Suppressor macrophage (primary cell): ENCODE results near the gene PDX1.

Experiments
- DNase-seq, 4 experiments: peaks; one replicate each; pipeline ENCODE4 v3.0.0-alpha.2; 2020 to 2022
- total RNA-seq, 17 experiments: gene quantifications; one replicate each; lab custom pipeline; 2026; ENCODE audit warnings: mixed read lengths in 6 of 17, inconsistent platforms in 3 of 17; lab: John Stamatoyannopoulos, UW

Gene PDX1
- total RNA-seq, result 0 to 1.2 (median 0) reads per million in 17 experiments

DNA sequence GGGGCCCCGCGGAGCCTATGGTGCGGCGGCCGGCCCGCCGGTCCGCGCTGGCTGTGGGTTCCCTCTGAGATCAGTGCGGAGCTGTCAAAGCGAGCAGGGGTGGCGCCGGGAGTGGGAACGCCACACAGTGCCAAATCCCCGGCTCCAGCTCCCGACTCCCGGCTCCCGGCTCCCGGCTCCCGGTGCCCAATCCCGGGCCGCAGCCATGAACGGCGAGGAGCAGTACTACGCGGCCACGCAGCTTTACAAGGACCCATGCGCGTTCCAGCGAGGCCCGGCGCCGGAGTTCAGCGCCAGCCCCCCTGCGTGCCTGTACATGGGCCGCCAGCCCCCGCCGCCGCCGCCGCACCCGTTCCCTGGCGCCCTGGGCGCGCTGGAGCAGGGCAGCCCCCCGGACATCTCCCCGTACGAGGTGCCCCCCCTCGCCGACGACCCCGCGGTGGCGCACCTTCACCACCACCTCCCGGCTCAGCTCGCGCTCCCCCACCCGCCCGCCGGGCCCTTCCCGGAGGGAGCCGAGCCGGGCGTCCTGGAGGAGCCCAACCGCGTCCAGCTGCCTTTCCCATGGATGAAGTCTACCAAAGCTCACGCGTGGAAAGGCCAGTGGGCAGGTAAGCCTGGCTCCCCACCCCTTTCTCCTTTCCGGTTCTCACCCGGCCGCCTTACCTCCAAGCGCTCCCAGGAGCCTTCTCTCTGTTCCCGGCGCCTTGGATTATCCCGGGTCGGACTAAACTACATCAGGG, at the start of gene PDX1:
Gene PDX1, plus strand, starts transcription at position 67 of the 743 bp plus-strand sequence. Its CDS starts 139 bp downstream, at position 206.
- peak; percentile 17 to 72 (median 34) for DNase-seq

DNA sequence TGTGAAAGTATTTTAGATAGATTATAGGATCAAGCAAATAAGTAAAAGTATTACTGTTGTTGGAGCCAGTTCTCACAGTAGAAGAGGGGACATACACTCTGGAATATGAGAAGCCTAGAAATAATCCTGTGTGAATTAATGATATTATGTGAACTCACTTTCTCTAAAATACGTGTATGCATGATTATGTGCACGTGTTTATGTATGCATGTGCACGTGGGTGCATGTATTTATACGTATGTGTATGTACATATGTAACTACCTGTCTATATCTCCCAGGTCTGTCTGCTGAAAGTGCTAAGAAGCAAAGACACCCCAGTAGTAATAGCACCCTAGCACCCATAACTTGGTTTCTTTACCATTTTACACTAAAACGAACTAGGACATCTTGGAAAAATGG, 41.5 kb upstream of the PDX1 start:
- DNase-seq, result no peak

DNA sequence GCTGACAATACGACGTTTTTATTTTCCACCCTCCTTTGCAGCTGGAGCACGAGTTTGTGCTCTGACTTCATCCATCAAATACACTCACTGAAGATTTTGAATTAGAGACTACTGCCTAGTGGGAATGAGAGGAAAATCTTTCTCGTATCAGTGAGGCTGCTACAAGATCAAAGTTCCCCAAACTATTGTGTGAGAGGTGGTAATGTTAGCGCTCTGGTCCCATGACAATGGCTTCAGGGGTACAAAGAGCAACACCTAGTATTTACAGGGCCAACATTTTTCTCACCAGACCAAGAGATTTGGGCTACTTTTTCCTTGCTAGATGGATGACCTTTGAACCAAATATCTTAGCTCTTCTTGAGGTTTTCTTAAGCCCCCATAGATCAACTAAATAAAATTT, 30.3 kb upstream of the PDX1 start:
- DNase-seq, result no peak

DNA sequence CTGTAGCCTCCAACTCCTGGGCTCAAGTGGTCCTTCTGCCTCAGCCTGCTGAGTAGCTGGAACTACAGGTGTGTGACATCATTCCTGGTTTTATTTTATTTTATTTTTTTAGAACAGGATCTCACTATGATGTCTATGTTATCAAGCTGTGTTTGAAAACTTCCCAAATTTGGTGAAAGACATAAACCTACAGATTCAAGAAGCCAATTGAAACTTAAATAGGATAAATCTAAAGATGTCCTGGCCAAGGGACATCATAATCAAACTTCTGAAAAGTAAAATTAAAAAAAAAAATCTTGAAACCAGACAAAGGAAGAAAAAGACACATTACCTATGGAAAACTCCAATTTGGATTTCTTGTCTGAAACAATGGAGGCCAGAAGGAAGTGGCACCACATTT, 23.1 kb upstream of the PDX1 start:
- DNase-seq, result no peak

DNA sequence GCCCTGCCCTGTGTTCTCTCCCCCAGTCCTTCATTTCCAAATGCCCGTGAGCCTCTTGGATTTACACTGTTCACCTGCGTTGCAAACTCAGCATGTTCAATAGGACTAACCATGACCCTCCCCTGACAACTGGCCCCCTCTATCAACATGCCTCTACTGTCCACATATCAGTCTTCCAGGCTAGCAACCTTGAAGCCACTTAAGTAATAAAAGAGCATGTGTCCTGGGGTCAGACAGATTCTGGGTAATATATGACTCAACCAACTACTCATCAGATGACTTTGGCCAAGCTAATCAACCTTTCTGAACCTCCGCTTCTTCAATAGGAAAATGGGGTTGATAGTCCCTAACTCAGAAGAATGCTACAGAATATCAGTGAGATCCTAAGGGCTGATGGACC, 15.1 kb upstream of the PDX1 start:
- no peak for DNase-seq

DNA sequence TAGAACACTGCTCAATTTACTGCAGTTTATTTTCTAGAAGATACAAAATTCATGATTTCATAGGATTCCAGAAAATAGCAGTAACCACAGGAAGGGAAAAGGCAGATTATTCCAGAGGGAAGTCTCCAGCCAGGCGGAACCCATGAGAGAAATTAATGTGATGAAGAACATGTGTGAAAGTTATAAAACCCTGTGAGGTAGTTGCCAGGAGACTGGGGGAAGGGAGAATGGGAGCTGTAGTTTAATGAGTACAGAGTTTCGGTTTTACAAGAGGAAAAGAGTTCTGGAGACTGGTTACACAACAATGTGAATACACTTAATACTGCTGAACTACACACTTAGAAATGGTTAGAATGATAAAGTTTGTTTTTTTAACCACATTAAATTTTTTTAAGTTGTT, 14.2 kb upstream of the PDX1 start:
- no peak for DNase-seq

DNA sequence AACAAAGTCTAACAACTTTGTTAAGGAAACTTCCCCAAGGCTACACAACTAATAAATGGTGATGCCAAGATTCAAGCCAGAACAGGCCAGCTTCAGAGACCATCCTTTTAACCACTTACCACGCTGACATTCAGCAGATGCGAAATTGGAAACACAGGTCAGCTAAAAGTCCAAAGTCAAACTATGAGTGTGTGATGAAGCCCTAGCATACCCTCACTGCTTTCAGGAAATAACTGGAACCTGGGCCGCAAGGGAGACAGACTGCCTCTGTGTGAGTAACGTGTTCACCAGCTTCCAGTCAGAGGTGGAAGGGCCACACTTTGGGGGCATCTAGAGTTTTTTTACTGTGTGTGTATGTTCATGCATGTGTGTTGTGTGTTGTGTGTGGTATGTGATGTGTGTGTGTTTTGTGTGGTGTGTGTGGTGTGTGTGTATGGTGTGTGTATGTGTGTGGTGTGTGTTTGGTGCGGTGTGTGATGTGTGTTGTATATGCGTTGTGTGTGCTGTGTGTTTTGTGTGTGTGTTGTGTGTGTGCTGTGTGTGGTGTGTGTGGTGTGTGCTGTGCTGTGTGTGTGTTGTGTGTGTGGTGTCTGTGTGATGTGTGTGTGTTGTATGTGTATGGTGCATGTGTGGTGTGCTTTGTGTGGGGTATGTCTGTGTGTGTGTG, 12.5 kb upstream of the PDX1 start:
- no peak for DNase-seq

DNA sequence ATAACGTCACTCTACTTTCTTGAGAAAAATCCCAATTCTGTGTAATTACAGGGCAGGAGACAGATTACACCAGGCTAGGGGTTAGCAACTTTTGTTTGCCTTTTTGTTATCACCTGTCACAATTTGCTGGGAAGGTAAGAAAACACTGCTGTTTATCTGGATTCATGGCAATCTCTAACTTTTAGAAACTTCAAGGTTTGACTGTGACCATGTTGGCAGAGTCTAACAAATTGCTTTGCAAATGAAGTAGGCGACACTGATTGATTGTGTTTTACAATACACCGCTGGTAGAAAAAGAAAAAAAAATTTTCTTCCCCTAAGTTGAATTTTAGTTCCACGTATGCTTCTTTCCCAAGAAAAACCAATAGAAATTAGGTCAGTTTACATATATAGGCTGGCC, 10.4 kb upstream of the PDX1 start:
- no peak for DNase-seq

DNA sequence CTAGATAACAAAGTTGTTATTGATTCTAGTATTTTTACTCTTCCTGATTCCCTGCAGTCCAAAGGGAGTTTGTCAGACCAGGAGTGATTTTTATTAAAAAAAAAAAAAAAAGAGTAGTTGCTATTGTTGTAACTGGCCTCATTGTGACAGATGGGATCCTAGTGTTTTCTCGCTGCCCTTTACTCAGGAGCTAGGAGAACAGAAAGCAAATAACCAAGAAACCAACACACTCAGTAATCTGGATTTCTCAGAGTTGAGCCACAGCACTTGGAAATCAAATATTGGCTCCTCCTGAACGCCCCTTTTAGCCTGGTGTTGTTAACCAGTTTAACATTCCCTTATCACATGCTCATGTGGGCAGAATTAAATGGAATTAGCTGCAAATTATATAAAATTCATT, 8.3 kb upstream of the PDX1 start:
- no peak for DNase-seq

DNA sequence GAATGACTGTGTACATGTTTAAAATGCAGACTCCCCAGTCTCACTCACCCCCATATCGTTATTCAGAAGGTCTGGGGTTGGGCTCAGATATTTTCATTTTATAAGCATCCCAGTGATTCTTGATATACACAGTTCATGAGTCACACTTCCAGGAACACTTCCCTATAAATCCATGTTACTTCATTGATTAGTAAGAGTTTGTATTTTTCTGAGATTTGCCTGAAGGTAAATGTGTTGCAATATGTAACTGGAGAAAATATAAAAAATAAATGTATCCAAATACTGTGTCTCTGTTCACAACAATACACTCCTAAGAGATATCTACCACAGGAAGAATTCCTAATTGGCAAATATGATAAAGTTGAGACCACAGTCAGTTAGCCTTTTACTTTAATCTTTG, 6.6 kb upstream of the PDX1 start:
- DNase-seq, result no peak

DNA sequence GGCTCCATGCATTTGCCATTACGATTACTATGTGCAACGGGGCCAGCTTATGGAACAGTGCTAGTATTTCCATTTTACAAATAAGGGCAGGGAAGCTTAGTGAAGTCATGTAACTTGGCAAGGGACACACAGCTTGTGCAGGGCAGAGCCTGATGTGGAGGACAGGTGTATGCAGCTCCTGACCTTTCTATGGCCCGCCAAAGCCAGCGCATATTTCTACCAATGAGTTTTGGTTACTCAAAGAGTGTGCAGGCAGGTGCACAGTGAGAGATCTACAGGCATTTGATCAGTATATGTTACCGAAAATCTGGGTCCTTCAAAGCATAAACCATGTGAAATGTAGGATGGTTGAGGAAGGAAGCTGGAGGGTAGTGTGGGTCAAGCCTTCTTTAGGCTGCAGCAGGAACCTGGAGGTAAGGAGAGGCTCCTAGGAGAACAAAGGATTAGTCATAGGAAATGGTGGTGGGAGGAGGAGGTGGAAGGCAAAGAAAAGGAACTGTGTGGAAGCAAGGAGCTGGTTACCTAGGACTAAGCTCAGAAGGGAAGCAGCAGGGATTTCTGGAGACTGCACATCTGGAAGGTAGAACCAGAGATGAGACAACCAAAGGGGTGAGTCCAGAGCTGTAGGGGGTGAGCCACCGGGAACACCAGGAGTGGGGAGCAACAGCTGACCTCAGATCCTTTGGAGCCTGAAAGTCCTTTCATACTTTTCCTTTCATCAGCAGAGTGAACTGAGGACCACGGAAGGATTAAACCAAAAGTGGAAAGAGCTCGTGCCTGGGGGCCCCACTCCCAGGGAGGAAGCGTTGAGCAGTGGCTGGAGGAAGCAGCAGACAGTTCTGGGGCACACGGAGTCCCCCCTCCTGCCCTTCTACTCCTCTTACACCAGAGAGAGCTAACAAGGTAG, 4.2 kb upstream of the PDX1 start:
- no peak for DNase-seq

DNA sequence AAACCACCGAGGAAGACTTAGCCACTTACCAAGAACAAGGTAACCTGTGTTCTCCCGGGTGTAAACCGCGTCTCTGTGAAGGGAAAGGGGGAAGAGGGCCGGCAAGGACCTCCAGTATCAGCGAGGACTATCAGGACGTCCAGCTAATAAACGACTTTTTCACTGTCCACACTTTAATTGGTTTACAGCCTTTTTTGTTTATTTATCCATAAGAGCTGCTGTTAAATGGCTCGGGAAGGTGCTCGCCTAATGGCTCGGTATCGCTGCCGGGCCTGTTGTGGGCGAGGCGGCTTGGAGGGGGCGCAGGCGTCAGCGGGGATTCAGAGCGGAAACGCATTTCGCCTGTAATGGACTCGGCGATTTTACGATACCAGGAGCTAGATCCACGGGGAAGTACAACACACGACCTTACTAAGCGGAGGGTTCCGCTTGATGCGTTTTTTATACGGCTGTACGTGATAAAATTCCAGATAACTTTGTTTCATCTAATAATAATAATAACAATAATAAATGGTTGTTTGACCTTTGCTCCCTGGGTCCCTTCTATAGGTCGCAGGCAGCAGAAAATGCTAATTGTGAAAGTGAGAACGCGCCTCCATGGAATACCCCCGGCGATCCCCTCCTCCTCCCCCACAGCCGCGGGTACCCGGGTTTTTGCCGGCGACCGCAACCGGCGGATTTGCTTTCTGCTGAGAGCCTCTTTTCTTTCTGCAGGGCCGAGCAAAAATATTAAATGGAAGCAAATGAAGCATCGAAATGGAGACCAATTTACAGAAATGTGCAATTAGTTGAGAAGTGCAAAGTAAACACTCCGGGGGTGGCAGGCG, 2.5 kb upstream of the PDX1 start:
- no peak for DNase-seq

DNA sequence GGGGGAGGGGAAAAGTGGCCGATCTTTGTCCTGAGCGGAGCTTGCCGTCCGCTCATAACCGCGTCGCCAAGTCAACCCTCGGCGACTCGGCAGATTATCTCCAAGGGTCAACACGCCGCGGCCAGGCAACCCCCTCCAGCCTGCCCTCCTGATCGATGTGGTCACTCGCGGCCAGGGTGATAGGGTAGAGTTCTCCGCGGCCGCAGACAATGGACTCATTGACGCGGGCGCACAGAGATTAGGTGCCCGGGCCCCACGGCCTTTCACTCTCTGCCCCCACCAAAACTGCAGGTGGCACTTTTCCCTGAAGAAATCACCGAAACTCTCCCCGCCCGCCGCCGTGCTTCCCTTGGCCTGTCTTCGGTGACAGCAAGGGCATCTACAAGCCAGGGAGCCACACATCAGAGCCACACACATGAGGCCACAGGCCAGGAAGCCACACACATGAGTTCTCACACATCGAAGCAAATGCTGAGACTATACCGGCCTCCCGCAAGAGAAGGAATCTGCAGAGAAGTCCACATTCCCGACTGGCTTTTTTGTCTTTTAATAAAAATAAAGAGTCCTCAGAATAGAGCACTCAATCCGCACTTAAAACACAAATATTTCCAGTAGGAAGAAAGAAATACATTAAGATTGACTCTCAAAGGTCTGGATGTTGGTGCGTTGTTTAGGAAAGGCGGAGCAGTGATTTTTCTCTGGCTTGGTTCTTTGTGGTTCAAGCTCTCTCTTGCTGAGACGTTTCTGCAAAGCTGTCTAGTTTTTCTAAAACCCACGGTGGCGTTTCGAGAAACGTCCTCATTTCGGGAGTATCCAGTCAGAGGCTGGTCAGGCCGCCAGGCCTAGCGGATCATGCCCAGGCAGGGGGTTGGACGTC, 1.5 kb upstream of the PDX1 start:
- DNase-seq, result no peak

DNA sequence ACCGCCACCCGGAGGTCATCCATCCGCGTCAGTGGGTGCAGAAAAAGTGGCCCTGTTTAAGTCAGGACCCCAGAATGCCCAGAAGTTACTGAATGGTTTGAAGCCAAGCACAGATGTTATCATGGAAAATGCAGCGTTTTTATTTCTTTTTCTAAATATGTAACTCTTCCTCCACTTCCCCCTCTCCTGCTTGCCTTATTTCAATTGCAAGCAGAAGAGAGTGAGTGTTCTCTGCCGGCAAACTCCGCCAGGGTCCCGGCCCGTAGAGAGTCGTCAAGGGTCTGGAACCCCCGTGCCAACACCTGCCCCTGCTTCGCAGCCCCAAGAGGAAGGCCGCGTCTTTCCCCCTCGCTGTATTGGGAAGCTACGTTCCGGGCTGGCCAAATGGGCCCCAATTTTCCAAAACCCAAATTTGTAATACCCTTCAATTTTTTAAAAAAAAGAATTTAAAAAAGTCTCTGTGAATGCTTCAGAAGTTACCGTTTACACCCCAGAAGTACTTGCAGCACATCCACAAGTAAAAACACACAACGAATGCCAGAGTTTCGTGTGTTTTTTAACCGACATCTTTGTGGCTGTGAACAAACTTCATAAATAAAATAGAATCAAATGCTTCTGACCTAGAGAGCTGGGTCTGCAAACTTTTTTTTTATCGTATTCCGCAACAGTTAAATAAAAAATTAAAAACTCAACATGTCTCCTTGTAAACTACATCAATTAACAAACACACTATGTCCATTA, 712 bp upstream of the PDX1 start:
- no peak for DNase-seq

DNA sequence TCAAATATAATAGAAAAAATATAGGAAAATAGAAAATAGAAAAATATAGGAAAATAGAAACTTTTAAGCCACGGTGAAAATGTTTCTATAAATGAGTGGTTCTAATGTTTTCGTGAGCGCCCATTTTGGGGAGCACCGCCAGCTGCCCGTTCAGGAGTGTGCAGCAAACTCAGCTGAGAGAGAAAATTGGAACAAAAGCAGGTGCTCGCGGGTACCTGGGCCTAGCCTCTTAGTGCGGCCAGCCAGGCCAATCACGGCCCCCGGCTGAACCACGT, 204 bp upstream of the PDX1 start:
- DNase-seq, result no peak

DNA sequence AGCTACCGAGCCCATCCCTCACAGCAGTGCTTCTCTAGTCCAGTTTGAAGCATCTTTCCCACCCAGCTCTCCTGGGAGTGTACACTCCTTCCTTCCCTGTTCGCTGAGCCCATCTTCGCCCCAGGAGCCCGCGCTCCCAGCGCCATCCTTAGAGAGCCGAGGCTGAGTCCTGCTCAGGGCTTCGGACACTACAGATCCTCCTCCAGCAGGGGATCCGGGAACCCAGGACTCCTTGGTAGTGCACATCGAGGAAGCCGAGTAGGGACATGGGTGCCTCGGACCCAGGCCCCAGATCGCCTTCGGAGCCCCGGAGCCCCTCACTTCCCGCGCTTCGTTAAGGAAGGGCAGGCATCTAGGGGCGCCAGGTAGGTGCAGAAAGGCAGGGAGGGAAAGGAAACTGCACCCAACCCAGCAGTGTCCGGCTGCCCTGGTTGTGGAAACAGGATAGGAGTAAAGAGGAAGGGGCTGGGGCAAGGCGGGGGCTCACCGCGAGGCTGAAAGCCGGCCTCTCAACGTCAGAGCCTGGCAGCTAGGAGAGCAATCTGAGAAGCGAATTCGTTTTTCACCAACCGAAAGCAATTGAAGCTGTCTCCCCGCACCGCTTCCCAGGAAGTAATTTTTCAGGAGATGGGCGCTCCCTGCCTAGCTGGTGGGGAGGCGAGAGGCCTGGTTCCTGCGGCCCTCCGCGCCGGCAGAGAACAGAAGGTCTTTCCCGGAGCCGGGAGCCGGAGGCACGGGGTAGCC, 1.0 kb downstream of the PDX1 start:
- peak in 3 of 4 experiments; percentile 8 to 30 (median 29) for DNase-seq

DNA sequence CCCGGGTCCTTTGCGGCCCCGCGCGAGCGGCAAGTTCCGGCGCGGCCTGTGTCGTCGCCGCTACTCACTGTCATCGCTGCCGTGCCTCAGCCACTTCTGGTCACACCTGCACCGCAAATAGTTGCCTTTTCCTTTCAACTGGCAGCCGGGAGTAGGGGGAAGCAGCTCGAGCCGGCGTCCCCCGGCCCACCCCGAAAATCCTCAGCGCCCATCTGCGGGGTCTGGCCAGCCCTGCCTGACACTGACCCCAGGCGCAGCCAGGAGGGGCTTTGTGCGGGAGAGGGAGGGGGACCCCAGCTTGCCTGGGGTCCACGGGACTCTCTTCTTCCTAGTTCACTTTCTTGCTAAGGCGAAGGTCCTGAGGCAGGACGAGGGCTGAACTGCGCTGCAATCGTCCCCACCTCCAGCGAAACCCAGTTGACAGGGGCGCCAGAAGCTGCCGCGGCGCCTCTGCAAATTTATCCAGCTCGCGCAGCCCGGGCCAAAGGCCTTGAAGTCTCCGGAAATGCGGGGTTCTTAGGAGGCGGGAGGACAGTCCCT, 1.7 kb downstream of the PDX1 start:
- DNase-seq, result no peak

DNA sequence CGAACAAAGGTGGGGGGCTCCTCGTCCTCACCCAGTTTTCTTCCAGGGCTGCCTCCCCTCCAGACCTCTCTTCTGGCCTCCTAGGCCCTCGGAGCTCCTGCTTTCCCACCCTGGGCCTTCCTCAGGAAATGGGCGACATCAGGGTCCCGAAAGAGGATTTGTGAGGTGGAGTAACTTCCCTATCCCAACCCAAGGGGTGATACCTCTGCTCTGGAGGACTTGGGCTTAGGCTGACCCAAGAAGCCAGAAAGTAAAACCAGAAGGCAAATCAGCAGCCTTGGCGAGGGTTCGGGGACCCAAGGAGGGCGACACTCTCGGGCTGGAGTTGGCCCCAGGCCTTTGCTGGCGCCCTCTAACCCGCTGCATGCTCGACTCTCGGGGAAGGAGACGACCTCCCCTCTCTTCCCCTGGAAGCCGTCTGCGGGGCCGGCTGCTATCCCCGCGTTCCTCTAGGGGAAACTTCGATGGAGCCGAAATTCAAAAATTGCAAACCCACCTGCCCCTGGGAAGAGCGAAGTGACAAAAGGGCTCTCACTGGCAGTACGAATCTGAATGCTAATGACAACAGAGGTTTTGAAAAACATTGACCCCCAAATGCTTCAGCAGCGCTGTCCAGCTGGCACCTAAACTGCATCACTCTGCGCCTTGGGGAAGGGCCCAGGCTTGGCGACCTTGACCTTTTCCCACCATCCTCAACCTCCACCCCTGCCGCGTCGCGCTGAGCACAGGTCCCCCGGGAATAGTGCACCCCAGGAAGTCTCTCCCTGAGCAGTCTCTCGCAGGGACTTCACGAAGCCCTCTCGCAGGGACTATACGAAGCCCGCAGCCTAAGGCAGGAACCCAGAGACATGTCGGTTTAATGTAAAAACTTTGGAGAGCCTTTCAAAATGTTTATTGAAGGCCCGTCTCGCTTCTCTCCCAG, 2.4 kb downstream of the PDX1 start:
- no peak for DNase-seq
